Hematopoietic multipotent progenitor cell treated with erythropoietin and hydrocortisone succinate and interleukin-3 and kit ligand, for 4 days (in vitro differentiated cells): ENCODE data around the gene SREBF2.
"Not testable (repeated sequence)": the region's sequence is repeated elsewhere in the genome, so short reads cannot be mapped to it uniquely, and the experiment has no call there.

ENCODE experiments used
- DNase-seq: peaks from one replicate; pipeline ENCODE4 v3.0.0-alpha.2; 2015

SREBF2 gene

DNA sequence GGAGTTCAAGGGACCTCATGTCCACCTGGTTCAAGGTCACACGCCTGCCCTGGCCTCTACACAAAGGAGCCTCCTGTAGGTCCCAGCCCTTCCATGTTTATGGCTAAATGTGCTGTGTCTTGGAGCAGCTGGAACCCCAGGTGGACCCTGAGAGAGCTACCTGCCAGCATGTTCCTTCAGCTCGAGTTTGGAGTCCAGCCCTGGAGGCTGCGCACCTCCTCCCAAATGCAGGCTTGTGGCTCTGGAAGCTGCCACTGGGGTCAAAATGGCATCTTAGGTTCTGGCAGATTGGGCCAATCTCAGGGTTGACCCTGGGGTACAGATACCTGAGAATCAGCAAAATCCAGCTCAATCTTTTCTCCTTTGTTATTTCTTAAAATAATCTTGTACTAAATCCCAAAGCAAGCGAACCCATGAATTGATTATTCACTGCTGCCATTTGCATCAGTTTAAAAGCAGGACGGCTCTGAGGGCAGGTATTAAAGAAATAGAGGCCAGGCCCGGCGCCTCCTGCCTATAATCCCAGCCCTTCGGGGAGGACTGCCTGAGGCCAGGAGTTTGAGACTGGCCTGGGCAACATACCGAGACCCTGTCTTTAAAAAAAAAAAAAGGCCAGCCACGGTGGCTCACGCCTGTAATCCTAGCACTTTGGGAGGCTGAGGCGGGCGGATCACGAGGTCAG, 90.8 kb downstream of the SREBF2 start:
- no peak for DNase-seq

DNA sequence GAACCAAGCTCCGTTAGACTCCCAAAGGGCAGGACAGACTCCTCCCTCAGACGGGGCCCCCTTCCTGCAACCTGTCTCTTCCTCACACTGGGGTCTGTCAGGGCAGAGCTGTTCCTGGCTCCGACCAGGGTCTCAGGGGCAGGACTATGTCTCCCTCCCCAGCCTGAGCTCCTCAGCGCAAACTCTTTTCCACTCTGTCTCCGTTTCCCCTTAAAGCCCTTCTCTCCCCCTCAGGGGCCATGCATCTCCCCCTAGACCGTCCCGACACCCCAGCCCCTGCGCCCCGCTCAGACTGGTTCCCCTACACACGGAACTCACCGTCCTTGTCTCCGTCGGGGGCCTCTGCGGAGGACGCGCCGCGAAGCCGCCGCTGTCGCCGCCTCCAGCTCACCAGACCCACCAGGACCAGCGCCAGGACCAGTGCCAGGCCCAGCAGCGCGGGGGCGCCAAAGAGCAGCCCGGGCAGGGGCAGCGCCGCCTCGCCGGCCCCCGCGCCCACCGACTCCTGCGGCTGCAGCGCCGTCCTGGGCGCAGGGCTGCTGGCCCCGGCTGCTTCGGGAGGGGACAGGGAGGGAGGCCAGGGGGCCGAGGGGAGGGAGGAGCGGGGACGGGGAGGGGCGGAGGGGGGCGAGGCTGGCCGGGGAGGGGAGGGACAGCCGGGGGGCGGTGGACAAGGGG, 93.0 kb downstream of the SREBF2 start:
- peak; percentile 83 for DNase-seq

DNA sequence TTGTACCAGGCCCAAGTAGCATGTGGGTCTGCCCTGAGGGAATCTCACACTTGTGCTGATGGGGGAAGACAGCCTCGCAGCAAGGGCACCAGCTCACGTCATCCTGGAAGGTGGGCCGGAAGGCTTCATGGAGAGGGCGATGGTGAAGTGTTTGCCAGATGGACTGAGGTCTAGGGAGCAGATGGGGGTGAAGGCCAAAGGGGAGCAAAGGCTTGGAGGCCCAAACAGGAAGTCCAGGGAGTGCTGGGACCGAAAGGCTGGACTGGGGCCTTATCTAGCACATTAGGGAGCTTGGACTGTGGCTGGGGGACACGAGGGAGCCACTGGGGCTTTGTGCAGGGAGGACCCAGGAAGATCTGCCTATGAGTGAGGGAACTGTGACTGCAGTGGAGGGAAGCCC, 94.9 kb downstream of the SREBF2 start:
- no peak for DNase-seq

DNA sequence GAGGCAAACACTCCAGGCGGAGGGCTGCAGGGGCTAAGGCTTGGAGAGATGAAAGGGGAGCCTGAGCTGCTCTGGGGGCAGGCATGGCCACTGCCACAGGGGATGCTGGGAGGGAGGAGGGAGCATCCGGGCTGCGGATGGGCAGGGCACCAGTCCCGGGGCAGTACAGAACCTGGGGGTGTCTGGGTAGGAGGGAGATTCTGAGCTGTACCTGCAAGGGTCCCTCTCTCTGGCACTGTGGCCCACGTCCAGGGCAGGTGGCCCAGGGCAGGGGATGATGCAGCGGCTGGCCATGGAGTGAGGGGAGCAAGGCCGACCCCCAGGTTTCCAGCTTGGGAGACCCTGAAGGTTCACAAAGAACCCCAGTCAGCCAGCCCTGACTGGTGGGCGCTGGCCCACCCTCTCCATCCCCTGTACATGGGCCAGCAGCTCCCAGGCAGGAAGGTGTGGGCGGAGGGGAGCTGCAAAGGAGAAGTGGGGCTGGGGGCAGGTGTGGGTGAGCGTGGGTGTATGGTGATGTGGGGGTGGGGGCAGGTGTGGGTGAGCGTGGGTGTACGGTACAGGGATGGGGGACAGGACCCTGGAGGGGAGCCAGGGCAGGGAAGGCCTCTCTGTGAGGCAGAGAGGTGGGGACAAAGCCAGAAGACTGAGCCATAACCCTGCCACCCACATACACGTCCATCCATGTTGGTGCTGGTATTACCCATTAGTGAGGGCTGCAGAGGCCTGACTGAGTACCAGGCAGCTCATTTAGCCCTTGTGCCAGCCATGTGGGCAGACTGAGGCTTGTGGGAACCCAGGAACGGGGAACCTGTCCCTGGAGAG, 95.9 kb downstream of the SREBF2 start:
- DNase-seq, result no peak

DNA sequence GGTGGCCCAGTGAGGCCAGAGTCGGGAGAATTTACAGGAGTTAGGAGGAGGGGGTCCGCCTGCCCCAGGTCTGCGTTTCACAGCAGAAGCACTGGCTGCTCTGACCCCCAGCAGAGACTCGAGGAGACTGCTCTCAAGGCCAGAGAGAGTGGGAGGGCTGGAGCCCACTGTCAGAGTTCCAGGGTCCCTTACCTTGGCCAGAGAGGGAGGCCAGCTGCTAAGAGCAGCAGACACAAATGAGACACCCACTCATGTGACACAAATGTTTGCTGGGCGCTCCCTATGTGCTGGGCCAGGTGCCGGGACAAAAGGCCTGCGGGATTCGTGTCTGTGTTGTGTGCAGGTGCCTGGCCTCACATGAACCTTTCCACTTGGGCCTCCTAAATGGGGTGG, 96.5 kb downstream of the SREBF2 start:
- no peak for DNase-seq

DNA sequence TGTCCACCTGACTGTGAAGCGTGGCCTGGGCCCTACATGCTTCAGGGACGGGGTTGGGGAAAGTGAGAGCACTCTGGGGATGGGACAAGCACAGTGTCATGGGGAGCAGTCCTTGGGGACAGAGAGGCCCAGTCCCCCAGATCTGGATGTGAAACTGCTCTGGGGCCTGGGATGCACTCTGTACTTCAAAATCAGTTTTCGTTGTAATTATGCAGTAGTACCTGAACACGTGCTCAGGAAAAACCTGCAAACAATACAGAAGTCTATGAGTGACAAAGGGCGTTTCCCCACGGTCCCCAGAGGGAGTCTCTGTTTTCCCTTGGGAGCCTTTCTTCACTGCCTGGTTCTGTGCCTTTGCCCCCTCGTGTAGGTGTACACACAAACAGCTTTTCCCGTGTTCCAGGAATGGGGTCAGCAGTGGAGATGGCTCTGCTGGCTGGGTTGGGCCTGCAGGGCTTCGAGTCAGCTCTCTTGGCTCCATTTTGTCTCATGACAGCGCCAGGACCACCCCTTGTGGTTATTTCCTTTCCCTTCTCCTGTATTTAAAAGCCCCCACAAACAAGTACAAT, 98.9 kb downstream of the SREBF2 start:
- no peak for DNase-seq

DNA sequence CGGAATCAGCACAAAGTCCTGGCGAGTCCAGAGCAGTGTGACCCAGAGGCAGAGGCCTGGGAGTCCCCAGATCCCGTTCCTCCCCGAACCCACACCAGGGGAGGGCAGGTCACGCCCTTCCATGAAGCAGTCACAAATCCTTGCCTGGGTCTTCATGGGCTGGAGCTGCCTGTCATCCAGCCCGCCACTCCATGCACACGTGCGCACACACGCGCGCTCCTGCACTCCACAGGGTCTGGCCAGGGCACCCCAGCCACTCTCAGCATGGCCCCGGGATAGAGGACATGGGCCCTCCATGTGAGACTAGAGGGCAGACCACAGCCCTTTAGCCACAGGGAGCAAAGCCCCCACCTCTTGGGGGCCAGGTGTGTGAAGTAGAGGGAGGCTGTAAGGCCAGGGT, 99.4 kb downstream of the SREBF2 start:
- DNase-seq, result no peak

DNA sequence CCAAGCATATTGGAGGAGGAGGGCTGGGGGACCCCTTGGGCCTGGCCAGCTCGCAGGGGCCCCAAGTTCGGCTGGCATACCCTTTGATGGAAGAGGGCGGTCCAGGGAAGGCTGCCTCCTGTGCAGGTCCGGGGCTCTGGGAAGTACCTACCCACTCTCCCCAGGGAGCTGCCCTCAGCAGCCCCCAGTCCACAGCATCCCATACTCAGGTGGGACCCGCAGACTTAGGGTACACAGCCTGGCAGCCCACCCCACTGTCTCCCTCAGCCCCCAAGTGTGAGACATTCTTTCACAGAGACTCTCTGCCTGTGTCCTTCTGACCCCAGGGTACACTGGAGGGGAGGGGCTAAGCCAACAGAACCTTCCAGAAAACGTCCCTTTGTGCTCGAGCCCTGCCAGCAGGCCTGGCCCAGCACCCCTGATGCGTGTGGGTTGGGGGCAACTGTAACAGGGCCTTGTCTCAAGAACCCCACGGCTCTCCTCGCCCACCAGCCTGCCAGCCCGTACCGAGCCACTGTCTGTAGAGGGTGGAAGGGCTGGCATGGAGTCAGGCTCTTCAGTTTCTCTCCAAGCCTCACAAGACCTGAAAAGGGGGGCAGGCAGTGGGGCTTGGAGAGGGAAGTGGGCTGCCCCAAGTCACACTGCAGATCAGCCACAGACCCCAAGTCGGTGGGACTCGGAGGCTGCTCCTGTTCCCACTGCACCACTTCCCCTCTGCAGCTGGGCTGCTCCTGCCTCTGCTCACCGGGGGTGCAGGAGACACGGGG, 100.7 kb downstream of the SREBF2 start:
- DNase-seq, result peak; percentile 63

DNA sequence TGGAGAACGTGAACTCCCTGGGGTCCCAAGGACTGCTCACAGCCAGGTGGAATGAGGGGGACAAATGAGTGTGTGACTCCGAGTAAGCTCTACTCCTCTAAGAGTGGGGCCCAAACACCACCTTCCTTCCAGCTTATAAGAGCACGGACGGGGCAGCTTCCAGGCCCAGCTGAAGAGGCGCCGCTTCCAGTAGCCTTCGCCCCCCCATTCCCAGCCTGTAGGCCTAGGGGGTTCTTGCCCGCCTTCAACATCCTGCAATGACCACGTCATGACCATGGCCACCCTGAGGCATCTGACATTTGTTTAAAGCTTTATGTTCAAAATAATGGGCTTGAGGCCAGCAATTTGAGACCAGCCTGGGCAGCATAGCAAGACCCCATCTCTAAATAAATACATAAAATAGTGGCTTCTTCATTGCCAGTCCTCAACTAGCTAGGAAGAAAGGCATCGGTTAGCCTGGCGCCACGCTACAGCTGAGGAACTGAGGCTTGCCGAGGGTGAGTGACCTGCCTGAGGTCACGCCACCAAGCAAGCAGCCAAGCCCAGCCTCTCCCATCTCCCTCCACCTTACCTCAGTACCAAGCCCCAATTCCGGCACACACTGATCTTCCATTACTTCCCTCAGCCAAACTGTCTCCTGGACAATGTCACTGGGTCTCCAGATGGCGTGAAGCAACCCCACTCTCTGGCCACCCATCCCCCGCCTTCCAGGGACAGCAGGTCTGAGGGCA, 101.5 kb downstream of the SREBF2 start:
- no peak for DNase-seq

DNA sequence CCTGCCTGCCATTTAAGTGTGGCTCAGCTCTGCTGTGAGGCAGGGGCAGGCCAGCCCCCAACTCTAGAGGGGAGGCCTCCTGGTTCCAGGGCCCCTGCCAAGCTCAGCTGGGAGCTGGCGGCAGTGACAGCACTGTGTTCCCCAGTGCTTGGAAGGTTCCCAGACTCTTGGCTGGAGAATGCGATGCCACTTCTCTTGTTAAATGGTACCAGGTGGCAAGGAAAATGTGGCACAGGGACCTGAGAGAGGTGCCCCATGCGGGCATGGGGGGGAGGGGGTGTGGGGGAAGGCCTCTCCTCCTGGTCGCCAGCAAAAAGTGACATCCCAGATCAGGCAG, 102.1 kb downstream of the SREBF2 start:
- no peak for DNase-seq

DNA sequence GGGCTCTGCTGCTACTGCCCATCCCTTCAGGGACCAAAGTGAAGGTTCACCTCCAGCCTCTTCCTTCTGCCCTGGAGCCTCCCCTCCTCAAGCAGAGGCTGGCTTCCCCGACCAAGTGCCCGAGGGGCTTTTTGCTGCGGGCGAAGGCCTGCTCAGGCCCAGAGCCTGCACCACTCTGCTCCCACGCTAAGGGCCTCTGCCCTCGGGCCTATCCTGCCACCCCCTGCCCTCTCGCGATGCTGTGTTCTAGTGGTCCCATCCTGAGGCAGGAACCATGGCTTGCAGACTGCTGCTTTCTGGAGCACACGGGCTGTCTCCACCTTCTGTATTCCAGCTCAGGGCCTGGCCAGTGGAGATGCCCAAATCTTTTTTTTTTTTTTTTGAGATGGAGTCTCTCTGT, 102.6 kb downstream of the SREBF2 start:
- no peak for DNase-seq

DNA sequence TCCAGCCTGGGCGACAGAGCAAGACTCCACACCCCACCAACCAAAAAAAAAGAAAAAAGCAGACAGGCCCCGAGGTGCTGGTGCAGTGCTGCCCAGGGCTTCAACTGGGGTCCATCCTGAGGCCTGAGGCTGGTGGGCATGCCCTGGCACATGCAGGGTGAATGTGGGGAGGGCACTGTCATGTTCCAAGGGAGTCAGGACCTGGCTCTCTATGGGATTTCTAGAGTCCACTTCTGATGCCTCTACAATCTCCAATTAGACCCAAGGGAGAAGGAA, 103.9 kb downstream of the SREBF2 start:
- DNase-seq, result no peak

DNA sequence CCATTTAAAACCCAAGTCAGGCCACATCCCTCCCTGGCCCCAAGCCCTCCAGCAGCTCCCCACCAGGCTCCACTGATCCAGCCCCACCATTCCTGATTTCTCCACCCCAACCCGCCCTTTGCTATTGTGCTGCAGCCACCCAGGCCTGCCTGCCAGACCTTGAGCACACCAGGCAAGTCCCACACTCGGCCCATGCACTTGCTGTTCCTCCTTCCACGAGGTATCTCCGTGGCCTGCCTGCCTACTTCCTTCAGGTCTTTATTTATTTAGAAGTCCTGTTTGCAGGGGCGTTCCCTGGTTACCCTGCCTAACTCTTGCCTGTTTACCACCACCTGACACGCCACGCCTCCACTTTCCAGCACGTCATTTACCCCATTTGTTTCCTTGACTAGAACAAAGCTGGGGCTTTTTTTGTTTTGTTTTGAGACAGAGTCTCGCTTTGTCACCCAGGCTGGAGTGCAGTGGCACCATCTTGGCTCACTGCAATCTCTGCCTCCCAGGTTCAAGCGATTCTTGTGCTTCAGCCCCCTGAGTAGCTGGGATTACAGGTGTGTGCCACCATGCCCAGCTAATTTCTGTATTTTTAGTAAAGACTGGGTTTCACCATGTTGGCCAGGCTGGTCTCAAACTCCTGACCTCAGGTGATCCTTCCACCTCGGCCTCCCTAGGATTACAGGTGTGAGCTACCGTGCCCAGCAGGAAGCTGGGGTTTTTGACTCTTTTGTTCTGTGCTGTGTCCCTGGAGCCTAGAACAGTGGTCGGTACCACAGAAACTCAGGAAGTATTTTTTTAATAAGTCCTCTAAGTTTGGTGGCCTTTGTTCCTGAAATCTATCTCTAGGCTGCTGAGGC, 107.3 kb downstream of the SREBF2 start:
- DNase-seq, result peak; percentile 62

DNA sequence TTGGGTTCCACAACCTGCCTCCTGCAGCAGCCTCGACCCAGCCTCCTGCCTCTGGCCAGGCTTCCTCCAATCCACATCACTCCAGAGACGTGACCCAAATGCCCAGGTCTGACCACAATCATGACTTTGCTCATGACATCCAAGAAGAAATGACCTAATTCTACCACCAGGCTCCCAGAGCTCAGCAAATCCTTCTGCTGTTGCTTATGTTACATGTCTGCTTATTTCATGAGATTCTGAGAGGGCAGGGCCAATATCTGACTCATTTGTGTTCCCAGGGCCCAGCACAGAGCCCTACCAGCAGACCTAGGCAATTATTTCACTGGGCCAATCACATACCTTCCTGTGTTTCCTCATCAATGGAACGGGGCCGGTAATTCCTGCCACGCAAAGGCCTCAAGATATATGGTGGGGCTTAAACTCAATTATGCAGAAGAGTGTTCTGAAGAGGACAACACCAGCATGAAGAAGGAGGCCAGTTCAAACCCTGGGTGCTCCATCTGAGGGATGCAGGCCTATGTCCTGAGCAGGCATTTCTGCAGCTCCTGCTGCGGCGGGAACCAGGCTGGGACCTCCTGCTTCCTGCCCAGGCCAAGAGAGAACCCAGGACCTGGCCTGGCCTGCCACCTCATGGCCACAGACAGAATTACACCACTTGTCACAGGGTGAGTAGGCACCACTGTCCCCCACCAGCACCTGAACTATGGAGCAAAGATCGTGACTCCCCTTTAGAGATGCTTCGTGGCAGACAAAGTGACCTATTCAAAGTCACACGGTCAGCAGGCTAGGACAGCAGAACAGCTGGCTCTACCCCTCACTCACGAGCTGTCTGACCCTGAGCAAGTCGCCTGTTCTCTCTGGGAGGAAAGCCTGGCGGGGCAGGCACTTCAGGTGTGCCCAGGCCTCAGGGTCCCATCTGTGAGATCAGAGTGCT, 108.2 kb downstream of the SREBF2 start:
- peak; percentile 90 for DNase-seq

DNA sequence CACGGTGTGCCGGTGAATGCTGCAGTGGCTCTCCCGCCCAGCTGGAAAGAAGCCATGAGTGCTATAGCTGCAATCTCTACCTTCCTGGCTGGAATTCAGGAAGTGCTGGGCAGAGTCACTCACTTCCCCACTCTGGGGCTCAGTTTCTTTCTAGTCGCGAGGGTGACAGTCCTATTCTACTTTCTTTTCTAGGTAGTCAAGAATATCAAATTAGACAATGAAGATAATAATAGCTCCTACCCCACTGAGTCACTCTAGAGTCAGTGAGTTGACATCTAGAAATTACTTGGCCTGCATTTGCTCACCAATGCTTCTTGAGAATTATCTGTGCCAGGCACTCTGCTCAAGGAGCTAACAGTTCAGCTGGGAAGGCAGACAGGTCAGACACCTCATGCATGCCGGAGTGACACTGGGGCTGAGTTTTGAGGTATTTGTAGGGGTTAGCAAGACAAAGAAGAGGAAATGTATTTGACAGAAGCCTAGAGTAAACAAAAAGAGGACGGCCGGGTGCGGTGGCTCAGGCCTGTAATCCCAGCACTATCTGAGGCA, 110.8 kb downstream of the SREBF2 start:
- DNase-seq, result no peak

DNA sequence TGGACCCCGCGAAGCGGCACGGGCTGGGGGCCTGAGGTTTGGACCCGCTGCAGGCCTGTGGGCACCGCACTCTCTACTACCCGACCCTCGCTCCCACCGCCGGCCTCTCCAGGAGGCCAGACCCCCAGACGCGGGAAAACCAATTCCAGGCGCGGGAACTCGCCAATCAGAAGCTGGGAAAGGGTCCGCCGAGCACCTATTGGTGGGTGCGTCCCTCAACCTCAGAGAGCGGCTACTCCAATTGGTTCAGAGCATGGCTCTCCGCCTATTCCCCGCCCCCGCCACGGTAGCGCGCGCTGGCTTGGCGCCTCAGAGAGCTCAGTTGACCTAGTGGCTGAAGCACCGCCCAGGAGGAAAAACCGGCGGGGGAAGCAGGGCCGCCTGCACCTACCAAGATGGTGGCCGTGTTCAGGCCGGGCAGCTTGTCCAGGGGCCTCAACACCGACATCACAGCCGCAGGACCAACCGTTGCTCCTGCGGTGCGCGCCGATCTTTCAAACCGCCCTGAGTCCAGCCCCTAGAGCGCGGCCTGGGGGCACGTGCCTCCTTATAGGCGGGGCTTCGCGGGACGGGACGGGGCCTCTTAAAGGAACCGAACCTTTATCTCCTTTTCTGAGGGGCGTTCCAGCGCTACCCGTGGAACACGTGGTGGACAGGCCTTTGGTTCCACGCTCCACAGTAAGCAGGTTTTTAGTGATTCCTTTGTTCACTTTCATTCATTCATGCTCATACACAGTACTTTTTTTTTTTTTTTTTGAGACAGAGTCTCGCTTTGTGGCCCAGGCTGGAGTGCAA, 113.9 kb downstream of the SREBF2 start, which contains the start of gene CENPM:
Gene CENPM, minus strand, starts transcription at position 524 of the 795 bp plus-strand sequence. Its CDS starts 76 bp downstream, at position 448.
- DNase-seq, result peak; percentile 99

DNA sequence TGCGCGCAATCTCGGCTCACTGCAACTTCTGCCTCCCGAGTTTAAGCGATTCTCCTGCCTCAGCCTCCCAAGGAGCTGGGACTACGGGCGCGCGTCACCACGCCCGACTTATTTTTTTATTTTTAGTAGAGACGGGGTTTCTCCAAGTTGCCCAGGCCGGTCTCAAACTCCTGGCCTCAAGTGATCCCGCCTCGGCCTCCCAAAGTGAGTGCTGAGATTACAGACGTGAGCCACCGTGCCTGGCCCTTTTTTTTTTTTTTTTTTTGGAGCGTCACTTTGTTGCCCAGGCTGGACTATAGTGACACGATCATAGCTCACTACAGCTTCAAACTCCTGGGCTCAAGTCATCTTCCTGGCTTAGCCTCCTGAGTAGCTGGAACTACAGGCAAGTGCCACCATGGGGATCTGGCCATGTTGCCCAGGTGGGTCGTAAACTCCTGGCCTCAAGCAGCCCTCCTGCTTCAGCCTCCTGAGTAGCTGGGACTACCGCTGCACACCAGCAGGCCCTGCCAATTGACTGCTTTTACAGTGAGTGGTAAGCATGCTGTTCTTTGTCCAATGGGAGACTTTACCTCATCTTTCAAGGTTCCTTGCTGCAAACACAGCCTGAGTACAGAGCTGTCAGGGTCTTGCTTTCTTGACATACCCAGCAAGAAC, 114.6 kb downstream of the SREBF2 start:
- DNase-seq, result no peak

DNA sequence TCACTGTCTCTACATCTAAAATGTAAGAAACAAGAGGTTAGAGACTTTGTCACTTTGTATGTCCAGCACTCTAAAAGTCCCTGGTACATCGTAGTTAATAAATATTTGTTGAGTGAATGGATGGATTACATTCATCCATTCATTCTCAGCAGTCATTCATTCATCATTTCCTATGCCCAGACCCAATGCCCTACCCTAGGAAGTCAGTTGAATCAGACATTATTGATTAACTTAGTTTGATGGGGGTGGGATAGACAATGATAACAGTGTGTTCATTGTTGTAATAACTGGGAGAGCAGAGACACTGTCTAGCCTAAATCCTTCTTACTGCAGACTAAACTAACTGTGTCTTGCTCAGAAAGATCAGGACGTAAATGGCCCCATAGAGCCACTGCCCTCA, 115.2 kb downstream of the SREBF2 start:
- DNase-seq, result no peak

DNA sequence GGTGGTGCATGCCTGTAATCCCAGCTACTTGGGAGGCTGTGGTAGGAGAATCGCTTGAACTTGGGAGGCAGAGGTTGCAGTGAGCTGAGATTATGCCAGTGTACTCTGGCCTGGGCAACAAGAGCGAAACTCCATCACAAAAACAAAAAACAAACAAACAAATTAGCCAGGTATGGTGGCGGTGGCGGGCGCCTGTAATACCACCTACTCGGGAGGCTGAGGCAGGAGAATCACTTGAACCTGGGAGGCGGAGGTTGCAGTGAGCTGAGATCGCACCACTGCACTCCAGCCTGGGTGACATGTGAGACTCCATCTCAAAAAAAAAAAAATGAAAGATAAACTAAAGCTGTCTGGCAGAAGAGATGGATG, 116.0 kb downstream of the SREBF2 start:
- not testable (repeated sequence) for DNase-seq
